Subcutaneous abdominal adipose tissue (tissue), 5 donors: ENCODE measurements around the gene CHPF.

Experiments
- H3K27ac ChIP-seq: one replicate; pipeline ENCODE4 v1.7.0; 2013; ENCODE audit warnings: low read depth, mild to moderate bottlenecking, inconsistent platforms, low read length, moderate library complexity
- H3K27me3 ChIP-seq, 5 donors: one replicate each; pipeline ENCODE4 v1.7.0; 2013; ENCODE audit warnings: low read length in 5 of 5, inconsistent platforms in 1 of 5; ENCODE audit not compliant: control insufficient read depth in 5 of 5, insufficient read depth in 4 of 5
- H3K36me3 ChIP-seq, 5 donors: one replicate each; pipeline ENCODE4 v1.7.0; 2013; ENCODE audit warnings: low read length in 5 of 5; ENCODE audit not compliant: control insufficient read depth in 5 of 5, insufficient read depth in 5 of 5
- H3K4me1 ChIP-seq, 5 donors: one replicate each; pipeline ENCODE4 v1.7.0; 2013; ENCODE audit warnings: low read length in 5 of 5, mild to moderate bottlenecking in 3 of 5, moderate library complexity in 1 of 5; ENCODE audit not compliant: control insufficient read depth in 5 of 5, insufficient read depth in 5 of 5
- H3K4me3 ChIP-seq, 5 donors: one replicate each; pipeline ENCODE4 v1.7.0; 2013; ENCODE audit warnings: low read length in 5 of 5, low read depth in 1 of 5
- H3K9ac ChIP-seq, 5 donors: one replicate each; pipeline ENCODE4 v1.7.0; 2013; ENCODE audit warnings: low read length in 5 of 5, mild to moderate bottlenecking in 4 of 5, moderate library complexity in 3 of 5
- H3K9me3 ChIP-seq, 5 donors: one replicate each; pipeline ENCODE4 v1.7.0; 2013; ENCODE audit warnings: low read length in 5 of 5; ENCODE audit not compliant: control insufficient read depth in 5 of 5
- donor health status: healthy.
- donor health status: healthy.
- donor health status: healthy.
- donor health status: healthy.
- donor health status: healthy.

CHPF gene, protein sequence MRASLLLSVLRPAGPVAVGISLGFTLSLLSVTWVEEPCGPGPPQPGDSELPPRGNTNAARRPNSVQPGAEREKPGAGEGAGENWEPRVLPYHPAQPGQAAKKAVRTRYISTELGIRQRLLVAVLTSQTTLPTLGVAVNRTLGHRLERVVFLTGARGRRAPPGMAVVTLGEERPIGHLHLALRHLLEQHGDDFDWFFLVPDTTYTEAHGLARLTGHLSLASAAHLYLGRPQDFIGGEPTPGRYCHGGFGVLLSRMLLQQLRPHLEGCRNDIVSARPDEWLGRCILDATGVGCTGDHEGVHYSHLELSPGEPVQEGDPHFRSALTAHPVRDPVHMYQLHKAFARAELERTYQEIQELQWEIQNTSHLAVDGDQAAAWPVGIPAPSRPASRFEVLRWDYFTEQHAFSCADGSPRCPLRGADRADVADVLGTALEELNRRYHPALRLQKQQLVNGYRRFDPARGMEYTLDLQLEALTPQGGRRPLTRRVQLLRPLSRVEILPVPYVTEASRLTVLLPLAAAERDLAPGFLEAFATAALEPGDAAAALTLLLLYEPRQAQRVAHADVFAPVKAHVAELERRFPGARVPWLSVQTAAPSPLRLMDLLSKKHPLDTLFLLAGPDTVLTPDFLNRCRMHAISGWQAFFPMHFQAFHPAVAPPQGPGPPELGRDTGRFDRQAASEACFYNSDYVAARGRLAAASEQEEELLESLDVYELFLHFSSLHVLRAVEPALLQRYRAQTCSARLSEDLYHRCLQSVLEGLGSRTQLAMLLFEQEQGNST

DNA sequence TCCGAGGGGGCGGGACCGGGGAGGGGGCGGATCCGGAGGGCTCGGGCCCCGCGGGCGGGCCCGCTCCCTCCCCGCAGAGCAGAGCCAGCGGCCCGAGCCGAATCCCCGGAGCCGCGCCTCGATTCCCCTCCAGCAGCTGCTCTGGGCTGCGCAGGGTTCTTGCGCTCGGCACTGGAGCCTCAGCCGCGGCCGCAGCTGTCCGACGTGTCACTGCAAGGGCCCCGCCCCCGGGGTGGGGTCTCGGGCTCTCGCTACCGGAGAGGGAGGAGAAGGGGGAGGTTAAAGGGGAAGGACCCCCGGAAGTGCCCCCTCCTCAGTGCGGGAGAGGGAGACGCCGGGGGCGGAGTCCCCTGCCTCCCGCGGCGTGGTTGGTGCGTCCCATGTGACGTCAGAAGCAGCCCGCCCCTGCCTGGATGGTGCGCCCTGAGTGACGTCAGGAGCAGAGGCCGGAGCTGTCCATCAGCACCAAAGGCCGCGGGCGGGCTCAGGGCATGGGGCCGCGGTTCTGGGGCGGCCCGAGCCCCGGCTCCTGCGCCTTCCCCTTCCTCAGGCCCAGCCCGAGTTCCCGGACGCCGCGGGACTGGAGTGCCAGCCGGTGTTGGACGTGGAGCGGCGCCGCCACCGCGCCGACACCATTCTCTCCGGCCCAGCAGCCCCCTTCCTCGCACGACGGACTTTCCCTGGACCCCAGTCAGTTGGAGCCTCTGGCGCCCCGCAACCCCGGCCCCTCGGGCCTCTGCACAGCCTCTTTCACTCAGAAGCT, at the start of gene CHPF, which contains the start of gene TMEM198:
CHPF (minus strand) TSS at position 214 of the 763 bp plus-strand sequence. CDS start 271 bp downstream, outside the sequence.
TMEM198 (plus strand) TSS at position 433 of the 763 bp plus-strand sequence. CDS start 700 bp downstream, outside the sequence.
- Histone ChIP-seq H3K9ac (peak within 1 kb of the TSS in 4 of 5 donors; percentile 58 to 77 (median 71)), H3K4me1 (peaks cover 4 to 30% (median 30%) of the 10 kb centered on the region in 5 donors), H3K36me3 (peaks cover 0 to 23% (median 16%) of the 10 kb centered on the region in 5 donors), H3K27ac (peak within 1 kb of the TSS; percentile 54), H3K4me3 (peak within 1 kb of the TSS; percentile 54 to 74 (median 63)), H3K9me3 (no peaks in the 10 kb centered on the region), H3K27me3 (peaks cover 0 to 16% (median 7%) of the 10 kb centered on the region in 5 donors)

GRCh38 chr2:219593154-219593553, 49.5 kb upstream of the CHPF start:
- no peaks in the 10 kb centered on the region for H3K9me3 ChIP-seq

DNA sequence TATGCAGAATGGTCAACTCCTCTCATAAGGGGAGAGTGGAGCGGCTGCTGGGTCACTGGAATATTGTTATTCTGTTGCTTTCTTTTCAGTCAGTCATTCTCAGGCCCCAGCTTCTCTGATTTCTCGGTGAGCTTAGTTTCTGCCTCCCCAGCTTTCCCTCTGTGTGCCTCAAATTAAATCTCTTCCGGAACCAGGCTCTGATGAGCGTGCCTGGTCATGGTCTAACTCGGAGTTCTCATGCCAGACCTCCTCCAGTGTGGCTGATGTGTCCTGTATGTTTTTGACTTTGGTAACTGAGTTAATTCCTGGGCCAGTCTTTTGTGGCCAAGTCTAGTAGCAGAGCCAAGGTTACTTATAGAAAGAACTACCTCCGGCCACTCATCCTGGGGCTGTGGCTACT, 49.1 kb upstream of the CHPF start:
- peaks cover 0 to 6% (median 0%) of the 10 kb centered on the region in 5 donors for H3K27me3 ChIP-seq
- H3K27ac ChIP-seq = no peak overlapping the region
- H3K4me3 ChIP-seq = no peak overlapping the region
- no peaks in the 10 kb centered on the region for H3K36me3 ChIP-seq
- H3K9ac ChIP-seq = no peak overlapping the region
- no peaks in the 10 kb centered on the region for H3K9me3 ChIP-seq
- H3K4me1 ChIP-seq = peaks cover 3 to 21% (median 11%) of the 10 kb centered on the region in 5 donors

More at GRCh38 chr2:219593154-219593553, 49.5 kb upstream of the CHPF start:
- Histone ChIP-seq H3K36me3 (no peaks in the 10 kb centered on the region), H3K4me1 (peaks cover 3 to 22% (median 14%) of the 10 kb centered on the region in 5 donors), H3K27ac (no peak overlapping the region), H3K27me3 (peaks cover 0 to 6% (median 0%) of the 10 kb centered on the region in 5 donors), H3K9ac (no peak overlapping the region), H3K4me3 (no peak overlapping the region)

DNA sequence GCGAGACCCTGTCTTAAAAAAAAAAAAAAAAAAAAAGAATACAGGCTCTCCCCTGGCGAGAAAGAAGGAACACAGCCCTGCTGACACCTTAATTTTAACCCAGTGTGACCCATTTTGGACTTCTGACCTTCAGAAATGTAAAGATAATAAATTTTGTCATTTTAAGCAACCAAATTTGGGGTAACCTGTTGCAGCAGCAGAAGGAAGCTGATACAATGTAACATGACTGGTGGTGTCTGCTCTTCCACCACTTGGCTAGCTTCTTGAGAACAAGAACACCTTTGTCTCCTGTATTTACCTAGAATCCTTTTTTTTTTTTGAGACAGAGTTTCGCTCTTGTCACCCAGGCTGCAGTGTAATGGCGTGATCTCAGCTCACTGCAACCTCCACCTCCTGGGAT, 47.5 kb upstream of the CHPF start:
- Histone ChIP-seq H3K27ac (no peak overlapping the region), H3K9ac (no peak overlapping the region), H3K9me3 (no peaks in the 10 kb centered on the region), H3K36me3 (no peaks in the 10 kb centered on the region), H3K4me1 (peaks cover 0 to 9% (median 0%) of the 10 kb centered on the region in 5 donors), H3K27me3 (peaks cover 0 to 6% (median 0%) of the 10 kb centered on the region in 5 donors), H3K4me3 (no peak overlapping the region)

- Histone ChIP-seq H3K9me3 (no peaks in the 10 kb centered on the region), H3K4me1 (peaks cover 0 to 10% (median 5%) of the 10 kb centered on the region in 5 donors), H3K4me3 (no peak overlapping the region), H3K36me3 (no peaks in the 10 kb centered on the region), H3K27ac (no peak overlapping the region), H3K9ac (no peak overlapping the region), H3K27me3 (peaks cover 0 to 15% (median 10%) of the 10 kb centered on the region in 5 donors)
Observed at GRCh38 chr2:219581346-219581745, 37.7 kb upstream of the CHPF start.

DNA sequence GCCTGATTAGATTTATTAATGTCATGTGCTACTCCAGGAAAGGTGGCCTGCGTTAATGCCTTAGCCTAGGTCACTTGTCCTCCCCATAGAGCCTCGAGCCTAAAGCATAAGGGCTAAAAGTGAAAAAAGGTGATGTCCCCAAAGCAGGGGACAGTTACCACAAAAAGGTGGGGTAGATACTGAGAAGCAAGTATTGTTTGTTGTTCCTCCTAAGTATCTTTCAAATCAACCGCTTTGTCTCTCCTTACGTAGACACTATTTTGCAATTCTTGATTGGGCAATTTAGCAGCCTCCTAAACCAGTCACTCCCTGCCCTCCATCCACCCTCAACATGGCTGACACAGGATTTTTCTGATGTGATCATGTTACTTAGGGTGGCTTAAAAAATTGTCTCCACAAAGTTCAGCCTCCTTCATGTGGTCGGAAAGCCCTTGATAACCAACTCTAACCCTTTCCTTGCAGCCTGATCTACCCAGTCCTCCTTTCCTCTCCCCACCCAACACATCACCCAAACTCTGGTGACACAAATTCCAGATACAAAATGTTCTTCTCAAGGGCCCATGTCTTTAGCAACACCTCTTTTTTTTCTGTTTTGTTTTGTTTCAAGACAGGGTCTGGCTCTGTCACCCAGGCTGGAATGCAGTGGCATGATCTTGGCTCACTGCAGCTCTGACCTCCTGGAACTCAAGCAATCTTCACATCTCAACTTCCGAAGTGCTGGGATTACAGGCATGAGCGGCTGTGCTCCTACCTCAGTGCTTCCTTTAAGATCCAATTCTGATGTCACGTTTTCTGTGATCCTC, 35.4 kb upstream of the CHPF start:
- H3K36me3 ChIP-seq = no peaks in the 10 kb centered on the region
- no peaks in the 10 kb centered on the region for H3K9me3 ChIP-seq
- no peak overlapping the region for H3K4me3 ChIP-seq
- H3K9ac ChIP-seq = no peak overlapping the region
- peaks cover 0 to 10% (median 5%) of the 10 kb centered on the region in 5 donors for H3K4me1 ChIP-seq
- no peak overlapping the region for H3K27ac ChIP-seq
- peaks cover 2 to 24% (median 22%) of the 10 kb centered on the region in 5 donors for H3K27me3 ChIP-seq

GRCh38 chr2:219576505-219577388, 33.1 kb upstream of the CHPF start:
- Histone ChIP-seq H3K4me3 (no peak overlapping the region), H3K36me3 (no peaks in the 10 kb centered on the region), H3K9ac (no peak overlapping the region), H3K27ac (no peak overlapping the region), H3K4me1 (peaks cover 0 to 12% (median 7%) of the 10 kb centered on the region in 5 donors), H3K9me3 (no peaks in the 10 kb centered on the region), H3K27me3 (peaks cover 2 to 24% (median 22%) of the 10 kb centered on the region in 5 donors)

- H3K27ac ChIP-seq = no peak overlapping the region
- H3K9ac ChIP-seq = no peak overlapping the region
- peaks cover 2 to 24% (median 22%) of the 10 kb centered on the region in 5 donors for H3K27me3 ChIP-seq
Observed at GRCh38 chr2:219575566-219576504, 32.2 kb upstream of the CHPF start.

More at GRCh38 chr2:219575566-219576504, 32.2 kb upstream of the CHPF start:
- Histone ChIP-seq H3K4me1 (peaks cover 0 to 17% (median 10%) of the 10 kb centered on the region in 5 donors), H3K36me3 (no peaks in the 10 kb centered on the region), H3K4me3 (no peak overlapping the region), H3K9me3 (no peaks in the 10 kb centered on the region)
